Endodermal cell (in vitro differentiated cells): Measurements from ENCODE around the gene MYH6. TPM values are rescaled to one million over a fixed set of nuclear protein-coding genes. Genes with fewer than 3 reads are reported as not detected.
A peak's percentile ranks its signal among the peaks of the same experiment; 100 is the strongest.

Experiments
- DNase-seq: peaks from one replicate; pipeline ENCODE4 v3.0.0-alpha.2; 2017
- H3K27ac ChIP-seq: 2 replicates; pipeline ENCODE4 v1.5.1; 2013; ENCODE audit warnings: mild to moderate bottlenecking, low read depth, low read length, moderate library complexity
- H3K27me3 ChIP-seq: 2 replicates; pipeline ENCODE4 v1.6.1; 2013; ENCODE audit warnings: mild to moderate bottlenecking, low read length, moderate library complexity; ENCODE audit not compliant: insufficient read depth, control insufficient read depth, poor library complexity, severe bottlenecking
- H3K36me3 ChIP-seq: 2 replicates; pipeline ENCODE4 v1.7.0; 2013; ENCODE audit warnings: mild to moderate bottlenecking, low read length, moderate library complexity; ENCODE audit not compliant: control insufficient read depth, insufficient read depth
- H3K4me1 ChIP-seq: one replicate; pipeline ENCODE4 v1.7.0; 2013; ENCODE audit warnings: low read length; ENCODE audit not compliant: control insufficient read depth, insufficient read depth
- H3K4me3 ChIP-seq: 2 replicates; pipeline ENCODE4 v1.5.1; 2013; ENCODE audit warnings: mild to moderate bottlenecking, low read length, moderate library complexity
- H3K9ac ChIP-seq: 2 replicates; pipeline ENCODE4 v1.6.1; 2013; ENCODE audit warnings: mild to moderate bottlenecking, low read length, moderate library complexity; ENCODE audit not compliant: poor library complexity, severe bottlenecking; ENCODE audit errors: extremely low read depth
- H3K9me3 ChIP-seq: 2 replicates; pipeline ENCODE4 v1.6.1; 2013; ENCODE audit warnings: mild to moderate bottlenecking, low read length, moderate library complexity; ENCODE audit not compliant: control insufficient read depth
- H3K27ac Mint-ChIP-seq: 2 replicates; pipeline ENCODE4 v1.8.0; 2020; ENCODE audit warnings: mixed read lengths
- H3K27me3 Mint-ChIP-seq: 2 replicates; pipeline ENCODE4 v1.8.0; 2021; ENCODE audit warnings: mild to moderate bottlenecking, mixed read lengths; ENCODE audit not compliant: insufficient read depth
- H3K36me3 Mint-ChIP-seq: 2 replicates; pipeline ENCODE4 v1.8.0; 2020; ENCODE audit warnings: low read depth, mixed read lengths
- H3K4me1 Mint-ChIP-seq: 2 replicates; pipeline ENCODE4 v1.8.0; 2020; ENCODE audit warnings: mixed read lengths
- H3K4me3 Mint-ChIP-seq: 2 replicates; pipeline ENCODE4 v1.8.0; 2020; ENCODE audit warnings: mild to moderate bottlenecking, moderate library complexity, mixed read lengths
- H3K9me3 Mint-ChIP-seq: 2 replicates; pipeline ENCODE4 v1.8.0; 2020; ENCODE audit warnings: mild to moderate bottlenecking, mixed read lengths
- CTCF ChIP-seq: fragments of 200-600 bp; sonication (generic); conservative IDR thresholded peaks from 2 replicates; pipeline ENCODE4 v1.5.0; 2021; ENCODE audit warnings: antibody characterized with exemption, mild to moderate bottlenecking
- WGBS, 2 experiments: methylation state at CpG; one replicate each; pipeline versions ENCODE4 v1.1.5 to v1.1.7; 2013; ENCODE audit warnings: missing lambda C conversion rate in 2 of 2, mixed read lengths in 1 of 2; ENCODE audit not compliant: insufficient coverage in 1 of 2, insufficient read length in 1 of 2; 5-methylcytosine and 5-hydroxymethylcytosine counted together
- total RNA-seq, 2 donors: library from RNA; stranded (reverse); fragmentation: NEBNext Ultra II Directional in 1 of 2; extraction: Animal tissue kit (Norgen Biotek cat#: 25700) in 1 of 2; gene quantifications; 2 replicates in 1 of 2; 3 replicates in 1 of 2; pipeline ENCODE4 v1.2.1, GENCODE V29; 2021

Gene MYH6
- total RNA-seq, 2 donors from 2014 or later, result not detected

- DNase-seq, result no peak
- no peaks in the 10 kb centered on the region for H3K4me1 Mint-ChIP-seq
- WGBS, 2 experiments, result 93 to 98% methylated on average over 17 to 29 of the region's 29 CpGs
- Histone ChIP-seq H3K27me3 (no peaks in the 10 kb centered on the region), H3K9me3 (no peaks in the 10 kb centered on the region), H3K36me3 (no peaks in the 10 kb centered on the region), H3K27ac (no peak overlapping the region), H3K4me3 (no peak overlapping the region), H3K4me1 (no peaks in the 10 kb centered on the region), H3K9ac (no peak overlapping the region)
- no peak overlapping the region for H3K27ac Mint-ChIP-seq
- peaks cover 38% of the 10 kb centered on the region for H3K27me3 Mint-ChIP-seq
- H3K9me3 Mint-ChIP-seq, result no peaks in the 10 kb centered on the region
- no peaks in the 10 kb centered on the region for H3K36me3 Mint-ChIP-seq
- TF ChIP-seq CTCF, result no peak
- no peak overlapping the region for H3K4me3 Mint-ChIP-seq
Observed at GRCh38 chr14:23384364-23385080, 23.6 kb downstream of the MYH6 start.

- Histone ChIP-seq H3K36me3 (no peaks in the 10 kb centered on the region), H3K9ac (no peak overlapping the region), H3K27me3 (no peaks in the 10 kb centered on the region), H3K27ac (no peak overlapping the region), H3K4me1 (no peaks in the 10 kb centered on the region), H3K4me3 (no peak overlapping the region), H3K9me3 (no peaks in the 10 kb centered on the region)
- no peak overlapping the region for H3K4me3 Mint-ChIP-seq
- 90 to 93% methylated on average over 2 to 9 of the region's 10 CpGs for WGBS, 2 experiments
- peak overlapping the region; percentile 6 for H3K27ac Mint-ChIP-seq
- no peaks in the 10 kb centered on the region for H3K9me3 Mint-ChIP-seq
- no peak for TF ChIP-seq CTCF
- H3K27me3 Mint-ChIP-seq, result peaks cover 40% of the 10 kb centered on the region
- no peaks in the 10 kb centered on the region for H3K4me1 Mint-ChIP-seq
- no peaks in the 10 kb centered on the region for H3K36me3 Mint-ChIP-seq
- DNase-seq, result no peak
Observed at GRCh38 chr14:23382731-23383440, 25.2 kb downstream of the MYH6 start.

- Mint-ChIP-seq H3K9me3 (no peaks in the 10 kb centered on the region), H3K27ac (no peak overlapping the region), H3K27me3 (peaks cover 44% of the 10 kb centered on the region), H3K4me3 (no peak overlapping the region), H3K4me1 (no peaks in the 10 kb centered on the region), H3K36me3 (no peaks in the 10 kb centered on the region)
- no peaks in the 10 kb centered on the region for H3K4me1 ChIP-seq
- no peak for TF ChIP-seq CTCF
- no peak for DNase-seq
- H3K9ac ChIP-seq, result no peak overlapping the region
- 94 to 100% methylated on average over 3 to 6 of the region's 6 CpGs for WGBS, 2 experiments
- H3K4me3 ChIP-seq, result no peak overlapping the region
- H3K9me3 ChIP-seq, result no peaks in the 10 kb centered on the region
- no peaks in the 10 kb centered on the region for H3K27me3 ChIP-seq
- H3K36me3 ChIP-seq, result no peaks in the 10 kb centered on the region
- H3K27ac ChIP-seq, result no peak overlapping the region
Observed at GRCh38 chr14:23382276-23382675, 25.8 kb downstream of the MYH6 start.
